GM18867 (cell line): Measurements from ENCODE around the gene CNOT2.
"Not testable (repeated sequence)": the region's sequence is repeated elsewhere in the genome, so short reads cannot be mapped to it uniquely, and the experiment has no call there.

Source experiments
- ATAC-seq: cut with Tn5 transposase; IDR thresholded peaks from one replicate; pipeline ENCODE4 v1.9.1; 2021; ENCODE audit warnings: mild to moderate bottlenecking, moderate library complexity; ENCODE audit not compliant: unreplicated experiment

The CNOT2 gene

DNA sequence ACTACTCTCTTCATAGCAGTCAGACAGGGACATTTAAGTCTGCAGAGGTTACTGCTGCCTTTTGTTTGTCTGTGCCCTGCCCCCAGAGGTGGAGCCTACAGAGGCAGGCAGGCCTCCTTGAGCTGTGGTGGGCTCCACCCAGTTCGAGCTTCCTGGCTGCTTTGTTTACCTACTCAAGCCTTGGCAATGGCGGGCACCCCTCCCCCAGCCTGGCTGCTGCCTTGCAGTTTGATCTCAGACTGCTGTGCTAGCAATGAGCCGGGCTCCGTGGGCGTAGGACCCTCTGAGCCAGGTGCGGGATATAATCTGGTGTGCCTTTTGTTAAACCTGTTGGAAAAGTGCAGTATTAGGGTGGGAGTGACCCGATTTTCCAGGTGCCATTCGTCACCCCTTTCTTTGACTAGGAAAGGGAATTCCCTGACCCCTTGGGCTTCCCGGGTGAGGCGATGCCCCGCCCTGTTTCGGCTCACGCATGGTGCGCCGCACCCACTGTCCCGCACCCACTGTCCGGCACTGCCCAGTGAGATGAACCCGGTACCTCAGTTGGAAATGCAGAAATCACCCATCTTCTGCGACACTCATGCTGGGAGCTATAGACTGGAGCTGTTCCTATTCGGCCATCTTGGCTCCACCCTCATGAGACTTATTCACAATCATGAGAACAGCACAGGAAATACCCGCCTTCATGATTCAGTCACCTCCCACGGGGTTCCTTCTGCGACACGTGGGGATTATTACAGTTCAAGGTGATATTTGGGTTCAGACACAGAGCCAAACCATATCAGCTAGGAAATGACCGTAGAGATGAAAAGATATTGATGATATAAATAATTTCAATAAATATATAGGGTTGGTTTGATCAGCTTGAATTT lies 61.7 kb downstream of the CNOT2 start:
- ATAC-seq, result not testable (repeated sequence)

- no peak for ATAC-seq
Observed at GRCh38 chr12:70305794-70306193, 62.6 kb downstream of the CNOT2 start.

DNA sequence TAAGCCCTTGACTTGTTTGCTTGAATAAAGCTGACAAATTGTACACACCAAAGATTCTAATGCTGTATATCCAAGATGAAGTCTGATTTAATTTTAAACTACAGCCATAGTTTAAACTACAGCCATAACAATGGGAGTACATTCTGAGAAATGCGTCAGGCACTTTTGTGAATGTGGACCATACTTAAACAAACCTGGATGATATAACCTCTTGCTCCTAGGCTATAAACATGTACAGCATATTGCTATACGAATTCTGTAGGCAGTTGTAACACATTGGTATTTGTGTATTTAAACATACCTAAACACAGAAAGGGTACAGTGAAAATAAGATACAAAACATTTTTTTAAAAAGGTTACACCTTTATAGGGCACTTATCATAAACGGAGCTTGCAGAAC lies 63.4 kb downstream of the CNOT2 start:
- ATAC-seq, result no peak

- no peak for ATAC-seq
Observed at GRCh38 chr12:70307868-70308267, 64.6 kb downstream of the CNOT2 start.

GRCh38 chr12:70309348-70309747 lies 66.1 kb downstream of the CNOT2 start:
- ATAC-seq, result no peak

- no peak for ATAC-seq
Observed at GRCh38 chr12:70314145-70314544, 70.9 kb downstream of the CNOT2 start.

DNA sequence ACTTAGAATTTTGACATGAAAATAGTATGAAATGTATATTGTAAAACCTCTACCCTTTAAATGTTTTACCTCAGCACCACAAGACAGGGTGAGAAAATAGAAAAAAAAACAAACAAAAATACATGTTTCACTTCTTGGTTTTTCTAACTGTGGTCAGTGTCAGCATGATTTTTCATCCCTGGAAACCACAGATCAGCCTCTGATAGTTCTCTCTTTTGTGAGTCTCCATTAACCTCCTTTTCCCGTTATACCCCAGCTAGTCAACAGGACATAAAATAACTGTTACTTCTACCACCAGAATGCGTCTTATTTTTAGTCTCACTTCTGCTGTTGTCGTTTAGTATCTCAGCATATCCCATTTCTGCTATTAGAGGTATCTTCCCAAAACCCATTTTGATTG lies 74.5 kb downstream of the CNOT2 start:
- ATAC-seq, result peak; percentile 98

DNA sequence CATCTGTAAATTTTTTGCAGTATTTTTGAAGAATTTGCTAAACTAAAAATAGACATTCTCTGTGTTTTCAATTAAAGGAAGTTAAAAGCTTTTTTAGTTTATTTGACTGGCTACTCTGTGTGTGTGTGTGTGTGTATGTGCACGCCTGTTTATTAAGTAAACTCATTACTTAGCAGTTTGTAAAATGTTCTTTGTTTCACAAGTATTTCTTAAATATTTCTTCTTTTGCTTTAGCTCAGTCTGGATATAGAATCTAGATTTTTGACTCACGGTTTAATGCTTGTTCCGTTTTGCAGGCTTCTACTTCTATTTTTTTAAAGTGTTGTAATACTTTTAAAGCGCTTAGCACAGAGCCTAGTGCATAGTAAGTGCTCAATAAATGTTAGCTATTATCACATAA lies 76.4 kb downstream of the CNOT2 start:
- ATAC-seq, result no peak

DNA sequence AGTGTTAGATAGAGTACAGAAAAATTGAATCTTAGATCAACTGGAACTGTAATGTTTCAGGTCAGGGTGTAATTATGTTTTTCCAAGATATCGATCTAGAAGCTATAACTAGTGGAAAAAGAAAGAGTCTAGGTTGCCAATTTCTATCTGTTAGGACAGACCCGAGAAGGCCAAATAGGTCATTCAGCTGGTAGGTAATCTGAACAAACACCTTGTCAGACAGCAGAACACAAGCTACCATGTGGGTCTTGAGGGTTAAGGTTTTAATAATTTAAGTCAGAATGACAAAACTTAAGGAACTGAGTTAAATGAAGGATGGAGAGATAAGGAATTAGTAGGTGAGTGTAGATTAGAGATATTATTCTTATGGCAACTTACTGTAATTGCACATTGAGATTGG lies 78.0 kb downstream of the CNOT2 start:
- no peak for ATAC-seq

DNA sequence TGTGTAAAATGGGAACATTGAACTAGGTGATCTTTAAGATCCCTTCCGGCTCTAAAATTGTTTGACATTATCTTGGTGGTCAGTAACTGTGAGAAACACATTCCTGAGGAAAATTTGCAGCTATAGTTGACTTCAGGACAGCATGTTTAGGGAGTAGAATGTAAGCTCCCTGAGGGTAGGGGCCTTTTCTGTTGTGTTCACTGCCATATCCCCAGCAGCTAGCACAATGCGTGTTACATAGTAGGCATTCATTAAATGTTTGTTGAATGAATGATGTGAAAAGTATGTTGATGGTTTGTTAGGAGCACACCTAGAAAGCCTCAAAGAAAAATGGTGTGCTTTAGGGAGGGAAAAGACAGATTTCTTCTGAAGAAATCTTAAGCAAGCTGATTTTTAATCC lies 84.3 kb downstream of the CNOT2 start:
- ATAC-seq, result no peak

DNA sequence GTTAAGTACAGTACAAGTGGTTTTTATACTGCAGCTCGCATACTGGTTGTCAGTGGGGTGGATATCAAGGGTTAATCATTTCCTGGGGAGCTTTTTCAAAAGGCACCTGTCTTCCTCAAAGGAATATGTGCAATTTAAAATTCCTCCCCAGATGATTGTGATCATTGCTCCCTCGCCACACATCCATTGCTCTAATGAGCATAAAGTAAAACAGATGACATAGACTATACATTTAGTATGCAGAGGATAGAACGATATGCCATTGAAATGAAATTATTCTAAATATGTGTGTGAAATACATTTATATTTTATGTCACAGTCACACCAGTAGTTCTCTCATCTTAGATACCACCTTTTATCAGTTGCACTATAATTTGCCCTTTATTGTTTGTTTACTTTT lies 86.5 kb downstream of the CNOT2 start:
- ATAC-seq, result no peak

DNA sequence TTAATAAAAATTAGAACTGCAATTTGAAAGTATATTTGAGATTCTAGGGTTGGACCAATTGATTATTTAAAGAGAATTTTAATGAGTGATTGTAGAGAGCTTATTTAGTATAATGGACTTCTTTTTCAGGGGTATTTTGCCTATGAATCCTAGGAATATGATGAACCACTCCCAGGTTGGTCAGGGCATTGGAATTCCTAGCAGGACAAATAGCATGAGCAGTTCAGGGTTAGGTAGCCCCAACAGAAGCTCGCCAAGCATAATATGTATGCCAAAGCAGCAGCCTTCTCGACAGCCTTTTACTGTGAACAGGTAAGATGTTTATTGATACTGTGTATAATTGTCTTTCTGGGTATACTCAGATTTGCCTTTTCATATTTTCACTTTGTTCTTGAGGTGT lies 86.9 kb downstream of the CNOT2 start:
- no peak for ATAC-seq

DNA sequence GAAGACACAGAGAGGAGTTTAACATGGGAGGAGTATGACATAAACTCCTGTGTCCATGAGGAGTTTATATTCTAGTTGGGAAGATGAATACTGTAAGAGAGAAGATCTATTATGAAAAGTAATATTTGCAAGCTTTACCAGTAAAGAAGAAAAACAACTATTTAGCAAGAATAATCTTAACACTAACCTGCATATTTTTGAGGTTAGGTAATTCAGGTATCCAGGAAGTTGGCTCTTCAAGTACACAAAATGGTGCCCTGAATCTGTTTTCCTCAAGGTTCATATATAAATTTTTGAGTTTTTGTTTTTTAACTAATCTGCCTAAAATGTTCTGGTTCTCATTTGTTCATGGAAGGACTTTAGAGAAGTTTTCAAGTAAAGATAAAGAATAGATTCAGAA lies 89.0 kb downstream of the CNOT2 start:
- ATAC-seq, result no peak

DNA sequence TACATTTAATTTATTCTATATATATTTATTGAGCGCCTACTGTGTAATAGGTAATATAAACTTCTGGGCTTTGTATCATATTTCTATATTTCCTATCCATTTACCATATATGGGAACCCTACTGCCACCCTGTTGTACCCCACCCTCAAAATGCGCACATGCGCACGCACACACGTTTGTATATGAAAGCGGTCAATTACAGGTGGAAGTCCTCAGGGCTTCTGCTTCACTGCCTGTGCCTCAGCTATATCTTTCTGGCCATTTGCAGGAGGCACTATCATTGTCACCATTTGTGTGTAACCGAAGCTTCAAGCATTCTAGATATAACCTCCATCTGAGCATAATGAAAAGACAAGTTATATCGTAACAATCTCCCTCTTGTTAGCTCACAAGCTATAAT lies 91.5 kb downstream of the CNOT2 start:
- no peak for ATAC-seq

DNA sequence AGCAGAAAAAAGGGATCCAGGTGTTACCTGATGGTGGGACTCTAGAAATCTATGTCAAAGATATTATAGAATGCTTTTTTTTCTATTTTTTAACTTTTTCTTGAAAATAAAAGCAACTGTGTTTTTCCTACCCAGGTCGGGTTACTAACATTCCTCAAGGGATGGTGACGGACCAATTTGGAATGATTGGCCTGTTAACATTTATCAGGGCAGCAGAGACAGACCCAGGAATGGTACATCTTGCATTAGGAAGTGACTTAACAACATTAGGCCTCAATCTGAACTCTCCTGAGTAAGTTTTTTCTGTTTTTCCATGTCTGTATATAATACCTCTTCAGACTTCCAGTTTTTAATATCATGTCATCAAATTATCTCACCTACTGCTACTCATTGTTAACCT lies 95.3 kb downstream of the CNOT2 start:
- no peak for ATAC-seq

- ATAC-seq, result no peak
Observed at GRCh38 chr12:70351076-70351475, 107.8 kb downstream of the CNOT2 start.

- no peak for ATAC-seq
Observed at GRCh38 chr12:70353780-70354660, 110.8 kb downstream of the CNOT2 start.

- ATAC-seq, result no peak
Observed at GRCh38 chr12:70354787-70355186, 111.6 kb downstream of the CNOT2 start.

- no peak for ATAC-seq
Observed at GRCh38 chr12:70355972-70356371, 112.7 kb downstream of the CNOT2 start.

DNA sequence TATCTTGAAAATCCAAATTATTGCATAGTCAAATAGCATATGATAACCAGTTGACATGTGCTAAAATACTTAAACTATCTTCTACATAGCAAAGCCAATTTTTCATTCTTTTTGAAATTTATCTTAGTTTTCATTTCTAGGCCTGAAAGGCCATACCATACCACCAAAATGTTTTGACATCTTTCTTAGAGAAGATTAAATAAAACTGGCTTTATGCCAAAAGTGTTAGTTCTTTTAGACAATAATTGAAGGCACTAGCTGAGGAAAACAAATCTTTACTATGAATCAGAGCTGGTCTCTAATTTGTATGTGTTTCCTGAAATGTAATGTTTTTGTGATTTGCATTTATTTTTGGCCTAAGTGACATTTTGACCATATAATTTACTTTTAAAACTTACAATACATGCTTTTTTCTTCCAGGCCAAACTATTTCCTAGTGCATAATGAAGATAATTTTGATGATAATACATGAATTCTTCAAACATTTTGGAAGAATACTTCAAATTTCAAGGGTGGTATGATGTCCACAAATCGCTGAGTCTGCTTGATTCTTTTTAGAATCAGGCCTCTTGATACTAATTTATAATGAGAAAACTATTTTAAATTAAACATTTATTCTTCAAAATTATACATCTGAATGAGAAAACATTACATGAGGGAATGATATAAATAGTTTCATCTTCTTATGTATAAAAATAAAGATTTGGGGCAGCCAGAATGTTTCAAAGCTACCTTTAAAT lies 116.4 kb downstream of the CNOT2 start:
- no peak for ATAC-seq

DNA sequence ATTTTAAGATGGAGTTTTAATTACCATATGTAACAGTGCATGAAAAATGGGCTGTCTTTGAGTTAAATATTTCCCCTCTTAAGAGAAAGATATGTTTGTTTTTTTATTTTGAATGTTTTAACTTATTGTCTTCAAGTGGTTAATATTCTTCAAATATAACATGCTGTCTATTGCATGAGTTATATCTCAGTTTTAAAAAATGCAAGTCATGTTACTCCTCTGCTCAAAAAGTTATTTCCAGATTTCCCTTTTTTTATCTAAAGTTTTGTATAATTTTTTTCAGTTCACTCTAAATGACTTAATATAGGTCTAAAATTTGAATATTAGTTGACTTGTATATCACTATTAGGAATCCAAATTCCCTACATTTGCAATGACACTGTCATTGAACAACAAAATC lies 117.0 kb downstream of the CNOT2 start:
- ATAC-seq, result no peak
